ENCODE results near the gene TPRA1.

DNA sequence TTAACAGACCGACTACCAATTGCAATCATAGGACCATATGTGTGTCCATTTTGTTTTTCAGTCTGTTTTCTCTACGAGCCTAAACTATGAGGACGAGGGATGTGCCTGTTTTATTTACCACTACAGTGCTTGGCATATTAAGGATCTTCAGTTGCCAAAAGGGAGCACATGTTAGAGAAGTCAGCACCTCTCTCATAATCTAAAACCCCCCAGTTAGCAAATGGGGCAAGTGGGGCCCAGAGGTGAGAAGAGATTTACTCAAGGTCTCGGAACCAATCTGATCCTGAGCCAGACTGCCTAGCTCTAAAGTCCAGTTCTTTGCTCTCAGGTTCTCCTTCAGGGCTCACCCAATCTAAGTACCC is 37.9 kb upstream of the TPRA1 start:
- no peak for TF ChIP-seq RARB (CRISPR knock-in tag; IDR thresholded peaks at IDR 0.05)
- no peak for TF ChIP-seq SNAI2 (CRISPR knock-in tag; IDR thresholded peaks at IDR 0.05)
- no peak for TF ChIP-seq ZNF565 (CRISPR knock-in tag; conservative IDR thresholded peaks at IDR 0.05; ENCODE audit: low read depth)
- no peak for TF ChIP-seq ARNTL (CRISPR knock-in tag; IDR thresholded peaks at IDR 0.05; ENCODE audit: borderline replicate concordance, low read depth)
- TF ChIP-seq, protein P1, sequence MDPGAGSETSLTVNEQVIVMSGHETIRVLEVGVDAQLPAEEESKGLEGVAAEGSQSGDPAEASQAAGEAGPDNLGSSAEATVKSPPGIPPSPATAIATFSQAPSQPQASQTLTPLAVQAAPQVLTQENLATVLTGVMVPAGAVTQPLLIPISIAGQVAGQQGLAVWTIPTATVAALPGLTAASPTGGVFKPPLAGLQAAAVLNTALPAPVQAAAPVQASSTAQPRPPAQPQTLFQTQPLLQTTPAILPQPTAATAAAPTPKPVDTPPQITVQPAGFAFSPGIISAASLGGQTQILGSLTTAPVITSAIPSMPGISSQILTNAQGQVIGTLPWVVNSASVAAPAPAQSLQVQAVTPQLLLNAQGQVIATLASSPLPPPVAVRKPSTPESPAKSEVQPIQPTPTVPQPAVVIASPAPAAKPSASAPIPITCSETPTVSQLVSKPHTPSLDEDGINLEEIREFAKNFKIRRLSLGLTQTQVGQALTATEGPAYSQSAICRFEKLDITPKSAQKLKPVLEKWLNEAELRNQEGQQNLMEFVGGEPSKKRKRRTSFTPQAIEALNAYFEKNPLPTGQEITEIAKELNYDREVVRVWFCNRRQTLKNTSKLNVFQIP (CRISPR knock-in tag; IDR thresholded peaks at IDR 0.05; ENCODE audit: borderline replicate concordance, low read depth), result no peak
